ENCODE results near the gene HSD17B12.
"Not testable (repeated sequence)": the region's sequence is repeated elsewhere in the genome, so short reads cannot be mapped to it uniquely, and the experiment has no call there.

HSD17B12 gene

DNA sequence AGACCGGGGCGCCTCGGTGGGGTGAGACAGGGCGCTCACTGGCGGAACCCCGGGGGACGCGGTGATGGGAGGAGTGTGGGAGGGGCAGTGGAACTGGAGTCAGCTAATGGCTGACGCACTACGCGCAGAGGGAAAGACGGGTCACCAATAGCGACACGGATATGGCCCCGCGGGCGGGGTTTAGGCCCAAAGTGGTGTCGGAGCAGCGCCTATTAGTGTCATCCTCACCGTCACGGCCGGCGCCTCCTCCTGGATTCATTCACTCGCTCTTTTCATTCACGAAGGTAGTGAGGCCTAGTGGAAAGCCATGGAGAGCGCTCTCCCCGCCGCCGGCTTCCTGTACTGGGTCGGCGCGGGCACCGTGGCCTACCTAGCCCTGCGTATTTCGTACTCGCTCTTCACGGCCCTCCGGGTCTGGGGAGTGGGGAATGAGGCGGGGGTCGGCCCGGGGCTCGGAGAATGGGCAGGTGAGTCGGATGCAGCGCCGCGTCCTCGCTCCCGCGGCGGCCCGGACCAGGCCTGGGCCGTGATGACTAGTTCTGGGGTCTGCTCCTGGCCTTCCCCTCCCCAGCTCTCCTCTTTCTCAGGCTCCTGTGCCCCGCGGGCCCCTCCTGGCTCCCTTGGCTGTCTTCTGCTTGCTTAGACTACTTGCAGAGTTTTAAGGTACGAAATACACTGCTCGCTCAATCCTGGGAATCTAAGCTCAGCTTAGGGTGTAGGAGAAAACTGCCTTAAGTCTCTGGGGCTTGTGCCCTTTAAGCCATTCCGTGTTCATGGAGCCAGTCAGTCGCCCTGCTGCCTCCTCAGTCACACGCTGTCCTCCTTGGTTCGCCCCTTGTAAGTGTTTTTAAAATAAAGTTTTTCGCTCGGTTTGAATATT, at the start of gene HSD17B12:
Gene HSD17B12 (plus strand): TSS at position 218 of the 880 bp plus-strand sequence. CDS start 90 bp downstream, at position 308.
- peak; percentile 98 for DNase-seq

DNA sequence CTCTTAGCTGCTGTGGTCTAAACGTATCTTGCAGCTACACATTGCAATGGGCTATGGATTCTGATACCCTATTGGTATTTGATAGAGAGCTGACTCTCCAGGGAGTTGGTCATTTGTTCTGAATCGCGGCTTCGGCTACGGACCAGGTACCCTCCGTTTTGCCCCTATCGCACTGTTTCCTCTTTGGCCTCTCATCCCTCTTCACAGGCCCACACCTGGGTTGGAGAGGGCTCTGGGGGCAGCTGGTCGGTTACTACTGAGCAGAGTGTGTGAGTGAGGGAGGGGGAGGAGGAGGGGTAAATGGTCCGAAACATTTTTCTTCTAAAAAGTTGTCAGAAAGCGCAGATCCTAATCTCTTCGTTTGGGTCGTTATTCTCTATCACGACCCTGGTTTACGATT, 48.8 kb upstream of the HSD17B12 start:
- no peak for DNase-seq

DNA sequence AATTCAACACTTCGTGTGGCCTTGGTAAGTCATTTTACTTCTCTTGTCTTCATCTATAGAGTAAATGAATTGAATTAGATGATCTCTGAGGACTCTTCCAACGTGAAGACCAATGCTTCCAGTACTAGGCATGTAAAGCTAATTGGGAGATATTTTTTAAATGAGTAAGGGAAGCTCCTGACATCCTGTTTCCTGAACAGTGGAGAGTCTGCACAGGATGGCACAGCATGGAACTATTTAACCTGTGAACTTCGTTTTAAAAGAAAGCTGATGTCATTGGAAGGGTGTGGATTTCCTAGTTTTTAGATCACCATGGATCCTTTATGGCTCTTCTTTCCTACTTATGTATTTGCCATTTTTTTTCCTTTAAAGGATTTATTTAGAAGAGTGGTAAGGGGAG, 48.4 kb upstream of the HSD17B12 start:
- DNase-seq, result no peak

DNA sequence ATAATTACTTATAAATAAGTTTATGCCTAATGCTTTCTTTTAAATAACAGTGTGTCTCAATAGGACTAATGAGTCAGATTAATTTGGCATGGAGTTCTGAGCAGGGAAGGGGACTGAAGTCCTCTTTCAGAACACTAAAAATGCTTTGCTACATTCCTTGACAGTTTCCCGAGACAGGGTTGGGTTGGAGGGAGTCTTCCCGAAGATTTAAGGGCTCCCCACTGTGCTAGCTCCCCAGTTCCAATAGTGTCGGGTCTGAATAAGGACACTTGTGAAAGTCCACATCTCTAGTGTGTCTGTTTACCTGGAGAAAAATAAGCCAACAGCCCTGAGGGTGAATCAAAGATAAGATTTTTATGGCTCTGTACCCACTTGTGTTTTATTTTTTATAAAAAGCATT, 41.8 kb upstream of the HSD17B12 start:
- no peak for DNase-seq

DNA sequence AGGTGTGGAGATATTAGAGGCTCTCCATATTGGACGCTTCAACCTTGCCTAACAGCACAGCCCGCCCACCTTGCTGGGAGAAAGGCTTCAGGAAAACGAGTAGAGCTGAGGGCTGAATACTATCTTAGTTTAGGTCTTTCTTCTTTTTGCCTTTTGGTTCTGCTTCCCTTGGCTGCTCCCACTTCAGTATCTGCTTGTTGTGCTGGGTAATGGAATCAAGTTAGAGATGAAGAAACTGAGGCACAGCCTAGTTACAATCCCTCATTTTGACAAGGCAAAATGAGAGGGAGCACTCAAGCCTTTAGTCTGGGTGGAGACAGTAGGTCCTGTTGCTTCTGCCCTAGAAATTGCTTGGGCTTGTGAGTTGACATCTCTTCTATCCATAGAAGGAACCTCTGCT, 41.3 kb upstream of the HSD17B12 start:
- no peak for DNase-seq

DNA sequence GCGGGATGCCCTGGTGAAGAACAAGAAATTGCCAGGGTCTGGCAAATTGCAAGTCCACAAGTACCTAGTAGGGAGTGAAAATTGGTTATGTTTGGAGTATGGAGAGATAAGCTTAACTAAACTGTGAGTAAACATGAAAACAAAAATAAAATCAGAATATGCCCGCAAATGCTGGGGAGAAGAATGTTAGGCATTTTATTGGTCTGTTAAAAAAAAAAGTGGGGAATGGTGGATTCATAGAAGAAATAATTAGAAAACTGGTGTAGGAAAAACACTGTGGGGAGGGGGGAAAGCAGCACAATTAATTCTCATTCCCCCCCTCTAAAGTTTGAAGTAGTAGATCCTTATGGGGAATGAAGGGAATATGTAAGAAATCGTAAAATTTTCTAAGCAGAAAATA, 40.6 kb upstream of the HSD17B12 start:
- no peak for DNase-seq

DNA sequence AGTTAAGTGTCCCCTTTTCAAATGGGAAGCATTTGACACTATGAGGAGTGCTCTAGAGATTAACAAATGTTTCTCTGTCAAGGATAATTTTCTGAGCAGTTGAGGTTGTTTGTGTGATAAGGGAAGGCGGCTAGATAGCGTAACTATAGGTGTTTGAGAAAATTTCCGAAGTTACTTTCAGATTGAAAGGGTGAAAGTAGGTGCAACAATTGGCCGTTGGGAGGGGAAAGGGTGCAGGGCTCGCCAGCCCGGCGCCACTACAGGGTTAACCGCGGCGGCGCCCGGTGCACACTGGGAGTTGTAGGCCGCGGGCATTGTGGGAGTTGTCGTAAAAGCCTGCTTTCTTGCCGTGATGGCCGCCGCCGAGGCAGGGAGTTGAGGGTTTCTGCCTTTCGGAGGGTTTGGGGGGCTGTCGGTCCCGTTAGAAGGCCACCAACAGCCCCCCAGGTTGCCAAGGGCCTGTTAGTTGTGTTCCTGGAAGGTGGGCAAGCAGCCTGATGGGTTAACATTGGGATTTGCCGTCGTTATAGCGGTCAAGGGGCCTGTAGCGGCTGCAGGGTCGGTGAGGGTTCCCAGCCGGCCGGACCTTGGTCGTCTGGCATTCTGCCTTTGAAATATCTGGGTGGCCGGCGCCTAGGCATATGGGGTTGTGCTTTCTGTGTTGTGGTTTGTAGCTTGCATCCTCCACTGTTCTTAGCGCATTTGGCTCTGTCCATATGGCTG, 36.5 kb upstream of the HSD17B12 start:
- DNase-seq, result peak; percentile 68

DNA sequence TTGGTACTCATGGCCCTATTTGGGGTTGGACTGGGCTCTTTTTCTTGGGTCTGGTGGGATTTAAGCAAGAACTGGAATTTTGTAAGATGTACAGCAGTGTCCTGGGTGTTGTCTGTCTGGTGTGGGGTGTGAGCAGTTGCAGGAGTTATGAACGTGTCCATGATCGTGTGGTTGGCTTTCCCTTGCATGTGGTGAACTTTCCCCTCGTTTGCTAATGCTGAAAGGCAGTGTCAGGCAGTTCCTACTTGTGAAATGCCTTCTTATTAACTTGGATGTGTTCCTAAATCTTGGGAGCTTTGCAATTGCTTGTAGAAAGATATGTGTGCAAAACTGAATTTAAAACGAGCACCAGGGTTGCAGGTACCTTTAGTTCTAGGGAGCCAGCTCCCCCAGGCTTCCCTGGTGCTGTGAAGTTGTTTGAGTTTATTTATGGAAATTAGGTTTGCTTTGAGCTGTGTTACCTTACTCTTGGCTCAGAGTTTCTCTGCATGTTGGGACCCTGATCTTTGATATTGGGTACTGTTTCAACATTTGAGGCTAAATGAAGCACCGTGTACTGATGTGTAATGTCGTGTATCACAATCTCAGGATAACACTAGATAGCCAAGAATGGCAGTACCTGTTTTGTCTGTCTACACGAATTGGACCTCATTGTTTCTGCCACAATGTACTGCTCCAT, 35.8 kb upstream of the HSD17B12 start:
- DNase-seq, result no peak

DNA sequence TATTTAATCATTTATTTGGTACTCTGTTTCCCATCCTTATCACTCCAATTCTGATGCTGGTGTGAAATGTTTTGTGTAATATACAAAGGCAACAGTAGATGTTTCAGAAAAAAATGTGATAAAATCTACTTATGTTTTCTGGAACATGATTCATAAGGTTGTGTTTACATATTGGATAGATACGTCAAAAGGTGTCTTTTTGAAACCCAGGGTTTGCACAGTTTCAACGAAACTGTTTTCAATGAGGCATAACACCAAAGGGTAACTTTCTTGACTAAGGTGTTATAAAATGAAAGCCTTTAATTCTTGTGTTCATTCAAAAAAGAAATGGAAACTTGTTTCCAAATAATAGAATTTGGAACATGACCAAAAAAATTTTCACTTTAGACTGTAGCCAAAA, 33.8 kb upstream of the HSD17B12 start:
- DNase-seq, result no peak

DNA sequence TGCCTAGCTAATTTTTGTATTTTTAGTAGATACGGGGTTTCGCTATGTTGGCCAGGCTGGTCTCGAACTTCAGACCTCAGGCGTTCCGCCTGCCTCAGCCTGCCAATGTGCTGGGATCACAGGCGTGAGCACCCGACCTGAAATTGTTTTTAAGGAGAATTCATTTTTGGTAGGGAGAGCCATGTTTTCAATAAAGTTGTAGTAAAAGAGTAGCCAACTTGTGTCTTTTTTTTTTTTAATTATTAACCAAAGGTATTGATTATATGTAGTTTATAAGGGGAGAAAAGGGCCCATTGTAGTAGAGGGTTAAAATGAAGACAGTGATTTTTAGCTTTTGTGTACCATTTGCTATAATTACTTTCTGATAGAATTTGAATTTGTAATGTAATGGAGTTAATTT, 31.6 kb upstream of the HSD17B12 start:
- DNase-seq, result no peak

DNA sequence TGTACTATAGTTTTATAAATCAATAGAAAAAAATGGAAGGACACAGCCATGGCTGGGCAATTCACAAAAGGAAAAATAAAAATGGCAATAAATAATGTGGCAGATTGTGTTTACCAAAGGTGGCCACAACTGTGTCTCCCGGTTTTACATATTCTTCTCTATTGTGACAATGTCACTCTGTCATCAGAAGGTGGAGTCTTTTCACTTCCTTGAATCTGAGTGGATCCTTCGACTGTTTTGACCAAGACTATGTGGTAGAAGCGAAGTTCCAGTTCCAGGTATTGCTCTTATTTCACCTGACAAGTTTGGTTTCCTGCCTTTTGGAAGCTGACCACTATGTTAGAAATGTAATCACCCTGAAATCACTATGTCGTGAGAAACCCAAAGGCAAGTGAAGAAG, 31.0 kb upstream of the HSD17B12 start:
- no peak for DNase-seq

DNA sequence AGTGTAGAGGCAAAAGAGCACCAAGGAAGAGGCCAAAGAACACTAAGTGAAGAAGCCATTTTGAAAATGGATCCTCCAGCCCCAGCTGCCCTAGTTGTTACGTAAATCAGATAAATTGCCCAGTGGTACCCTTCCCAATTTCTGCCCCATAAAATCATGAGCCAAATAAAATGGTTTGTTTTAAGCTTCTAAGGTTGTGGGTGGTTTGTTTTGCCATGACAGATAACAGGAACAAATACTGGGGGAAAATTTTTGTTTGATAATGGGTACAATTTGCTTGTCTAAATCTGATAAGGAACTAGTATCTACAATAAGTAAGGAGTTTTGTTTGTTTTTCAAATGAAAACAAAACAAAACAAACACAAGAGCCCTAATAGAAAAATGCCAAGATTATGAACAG, 30.6 kb upstream of the HSD17B12 start:
- DNase-seq, result no peak

DNA sequence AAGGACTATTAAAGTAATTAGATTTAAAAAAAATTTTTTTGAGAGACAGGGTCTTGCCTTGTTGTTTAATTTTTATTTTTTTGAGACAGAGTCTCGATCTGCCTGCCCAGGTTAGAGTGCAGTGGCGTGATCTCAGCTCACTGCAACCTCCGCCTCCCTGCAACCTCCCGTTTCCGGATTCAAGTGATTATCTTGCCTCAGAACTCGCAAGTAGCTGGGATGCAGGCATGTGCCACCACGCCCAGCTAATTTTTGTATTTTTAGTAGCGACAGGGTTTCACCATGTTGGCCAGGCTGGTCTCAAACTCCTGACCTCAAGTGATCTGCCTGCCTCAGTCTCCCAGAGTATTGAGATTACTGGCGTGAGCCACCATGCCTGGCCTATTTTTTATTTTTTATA, 17.5 kb upstream of the HSD17B12 start:
- not testable (repeated sequence) for DNase-seq

DNA sequence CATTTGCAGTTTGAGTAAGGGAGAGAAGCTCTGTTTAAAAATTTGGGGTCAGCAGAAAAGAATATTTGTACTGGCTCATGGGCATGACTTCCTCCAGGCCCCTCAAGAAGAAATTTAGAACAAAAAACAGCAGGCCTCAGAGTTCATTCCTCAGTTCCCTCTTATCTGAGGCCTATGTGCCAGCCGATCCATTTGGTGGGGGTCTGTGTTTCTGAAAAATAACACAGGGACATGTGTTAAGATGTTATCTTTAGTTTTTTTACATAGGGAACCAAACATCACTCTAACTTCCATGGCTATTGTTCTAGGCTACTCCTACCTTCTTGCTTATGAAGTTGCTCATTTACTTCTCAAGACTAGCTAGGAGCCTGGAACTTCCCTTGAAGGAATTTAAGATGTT, 16.2 kb upstream of the HSD17B12 start:
- no peak for DNase-seq

DNA sequence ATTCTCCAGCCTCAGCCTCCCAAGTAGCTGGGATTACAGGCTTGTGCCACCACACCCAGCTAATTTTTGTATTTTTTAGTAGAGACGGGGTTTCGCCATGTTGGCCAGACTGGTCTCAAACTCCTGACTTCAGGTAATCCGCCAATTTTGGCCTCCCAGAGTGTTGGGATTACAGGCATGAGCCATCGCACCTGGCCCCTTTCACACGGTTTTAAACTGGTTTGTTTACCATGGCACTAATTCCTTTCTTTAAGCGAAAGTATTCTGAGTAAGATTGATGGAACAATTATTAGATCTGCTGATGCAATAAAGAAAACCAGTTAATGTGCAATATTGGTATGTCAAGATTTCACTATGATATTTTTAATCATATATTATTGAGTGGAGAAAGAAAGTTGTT, 9.3 kb upstream of the HSD17B12 start:
- not testable (repeated sequence) for DNase-seq

DNA sequence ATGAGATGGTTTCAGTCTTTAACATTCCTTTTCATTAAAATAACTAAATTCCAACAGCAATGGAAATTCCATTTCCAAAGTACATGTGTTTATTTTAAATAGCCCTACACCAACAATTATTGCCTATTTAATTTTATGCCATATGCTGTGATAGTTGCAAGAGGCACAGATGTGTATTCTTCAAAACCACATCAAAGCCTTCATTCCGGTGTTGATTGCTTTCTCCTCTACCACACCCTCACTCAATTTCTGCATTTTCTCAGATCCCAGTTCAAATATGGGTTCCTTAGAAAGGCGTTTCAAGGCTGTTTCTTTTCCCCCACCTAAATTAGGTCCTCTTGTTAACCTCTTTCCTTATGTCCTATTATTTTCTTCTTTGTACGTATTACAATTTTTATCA, 6.0 kb upstream of the HSD17B12 start:
- DNase-seq, result no peak

DNA sequence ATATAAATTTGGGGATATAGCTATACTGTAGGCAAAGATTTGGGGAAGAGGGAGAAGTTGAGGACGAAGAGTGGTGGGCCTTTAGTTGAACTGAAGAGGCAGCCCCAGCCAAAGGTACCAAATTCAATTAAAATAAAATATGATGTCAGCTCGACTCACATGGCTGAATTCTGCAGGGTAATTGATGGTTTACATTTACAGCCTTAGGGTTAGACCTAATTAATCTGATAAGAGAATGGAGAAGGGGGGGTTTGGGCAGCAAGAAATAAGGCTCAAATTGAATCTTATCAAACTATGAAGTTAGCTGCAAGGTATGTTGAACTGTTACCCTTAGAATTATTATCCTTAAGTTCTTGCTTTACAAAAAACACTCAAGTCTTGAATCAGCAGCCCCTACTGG, 3.6 kb upstream of the HSD17B12 start:
- DNase-seq, result no peak

DNA sequence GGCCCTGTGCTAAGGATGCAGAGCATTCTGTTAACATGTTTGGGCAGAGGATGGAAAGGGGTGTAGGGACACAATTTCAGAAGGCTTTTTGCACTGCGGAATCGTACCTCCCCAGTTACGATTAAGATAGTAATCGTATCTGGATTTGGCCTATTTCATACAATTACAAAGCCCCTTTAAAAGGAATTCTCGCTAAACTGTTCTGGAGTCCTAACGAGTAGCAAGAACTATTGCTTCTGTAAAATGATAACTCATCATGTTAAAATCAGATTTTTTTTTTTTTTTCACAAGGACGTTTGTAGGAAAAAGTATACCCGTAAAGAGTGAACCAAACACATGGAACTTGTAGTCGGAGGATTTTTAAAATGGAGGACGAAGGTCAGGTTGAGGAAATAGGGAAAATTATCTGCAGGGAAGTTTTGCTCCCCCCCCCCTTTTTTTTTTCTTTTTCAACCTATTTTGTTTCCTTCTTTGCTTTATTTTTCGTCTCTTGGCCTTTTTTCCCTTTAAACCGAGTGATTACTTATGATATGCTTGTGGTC, 934 bp downstream of the HSD17B12 start:
- no peak for DNase-seq

DNA sequence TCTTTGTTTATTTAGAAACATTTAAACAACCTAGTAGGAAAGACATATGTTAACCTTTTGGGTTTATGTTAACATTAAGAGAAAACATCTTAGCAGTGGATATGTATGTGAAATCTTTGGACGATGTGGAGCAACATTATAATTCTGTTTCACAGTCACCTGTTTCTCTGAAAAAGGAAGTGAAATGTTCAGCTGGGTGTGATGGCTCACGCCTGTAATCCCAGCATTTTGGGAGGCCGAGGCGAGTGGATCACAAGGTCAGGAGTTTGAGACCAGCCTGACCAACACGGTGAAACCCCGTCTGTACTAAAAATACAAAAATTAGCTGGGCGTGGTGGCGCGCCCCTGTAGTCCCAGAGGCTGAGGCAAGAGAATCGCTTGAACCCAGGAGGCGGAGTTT, 1.5 kb downstream of the HSD17B12 start:
- not testable (repeated sequence) for DNase-seq

DNA sequence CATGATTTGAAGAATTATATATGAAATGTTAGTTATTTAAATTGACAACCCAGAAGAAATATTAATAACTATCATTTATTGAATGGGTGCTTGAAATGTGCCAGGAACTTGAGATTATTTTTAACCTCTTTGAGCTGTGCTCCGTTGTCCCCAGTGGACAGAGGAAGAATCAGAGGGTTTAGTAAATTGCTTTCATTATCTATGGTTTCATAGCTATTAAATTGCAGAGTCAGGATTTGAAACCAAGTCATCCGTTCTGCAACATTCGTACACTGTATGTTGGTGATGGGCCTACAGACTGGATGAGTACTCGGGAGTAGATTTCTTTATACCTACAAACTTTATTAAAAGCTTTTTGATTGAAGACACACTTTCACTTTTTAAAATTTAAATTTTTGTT, 4.9 kb downstream of the HSD17B12 start:
- no peak for DNase-seq

DNA sequence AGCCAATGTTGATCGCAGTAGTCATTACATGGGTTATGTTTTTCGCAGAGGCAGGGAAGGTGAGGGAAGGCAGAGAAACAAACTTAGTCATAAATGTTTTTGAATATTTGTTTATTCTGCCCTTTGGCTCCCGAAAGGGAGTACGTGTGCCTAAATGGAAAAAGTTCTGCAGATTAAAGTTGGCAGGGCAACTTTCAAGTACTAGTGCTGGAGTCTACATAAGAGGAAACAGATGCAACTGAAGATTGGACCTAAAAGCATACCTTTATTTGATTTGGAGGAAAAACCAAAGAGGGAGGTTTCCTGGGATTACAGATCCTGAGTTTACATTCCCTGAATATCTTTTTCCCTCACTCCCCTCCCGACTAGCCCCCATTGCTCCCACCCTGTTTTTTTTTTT, 5.7 kb downstream of the HSD17B12 start:
- no peak for DNase-seq

DNA sequence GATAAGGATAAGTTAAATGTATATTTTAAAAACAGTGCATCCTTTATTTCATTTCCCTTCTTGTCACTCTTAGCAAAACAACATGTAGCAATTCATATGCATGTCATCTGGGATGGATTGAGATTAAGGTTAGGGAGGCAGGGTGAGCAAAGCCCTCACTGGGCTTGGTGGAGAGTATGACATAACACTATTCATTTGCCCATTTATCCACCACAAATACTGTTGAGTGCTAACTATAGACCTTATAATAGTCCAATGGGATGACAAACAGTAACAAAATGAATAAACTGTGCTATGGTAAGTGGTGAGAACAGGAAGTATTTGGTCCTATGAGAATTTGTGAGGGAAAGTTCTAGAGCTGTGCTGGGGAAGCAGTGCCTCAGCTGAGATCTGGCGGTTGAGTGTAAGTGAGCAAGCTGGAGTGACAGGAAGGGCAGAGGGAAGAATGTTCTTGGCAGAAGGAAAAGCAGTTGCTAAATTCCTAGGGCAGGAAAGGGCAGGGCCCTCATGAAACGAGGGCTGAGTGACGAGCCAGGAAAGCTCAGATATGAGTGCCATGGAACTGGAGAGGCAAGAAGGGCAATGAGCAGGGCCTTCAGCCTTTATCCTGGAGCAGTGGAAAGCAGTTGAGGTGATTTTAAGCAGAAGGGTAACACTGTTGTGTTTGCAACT, 6.7 kb downstream of the HSD17B12 start:
- no peak for DNase-seq

DNA sequence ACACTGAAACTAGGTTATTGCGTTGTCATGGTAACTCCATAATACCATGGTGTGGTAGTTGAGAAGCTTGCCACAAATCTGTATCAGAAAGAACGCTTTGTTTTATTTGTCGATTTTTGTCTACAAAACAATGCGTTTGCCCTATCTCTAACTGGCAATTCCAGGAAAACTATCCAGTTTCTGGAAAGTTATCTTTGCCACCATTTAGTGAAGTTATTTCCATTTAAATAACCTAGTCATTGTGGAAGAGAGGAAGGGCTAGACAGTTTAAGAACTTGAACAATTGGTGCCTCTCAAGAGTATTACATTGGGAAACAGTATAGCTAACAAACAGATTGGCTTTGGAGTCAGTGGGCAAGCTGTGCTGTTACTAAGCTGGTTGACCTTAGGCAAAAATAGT, 7.9 kb downstream of the HSD17B12 start:
- DNase-seq, result no peak

Data from T1000 (cell line).